HG02870 (cell line): ENCODE results near the gene HNF4A.

Experiments used
- ATAC-seq: cut with Tn5 transposase; IDR thresholded peaks from one replicate; pipeline ENCODE4 v1.9.1; 2021; ENCODE audit warnings: mild to moderate bottlenecking, moderate library complexity; ENCODE audit not compliant: unreplicated experiment

The HNF4A gene

GRCh38 chr20:44423480-44423879 is 68.0 kb downstream of the HNF4A start:
- no peak for ATAC-seq

- ATAC-seq, result no peak
These were observed 68.6 kb downstream of the HNF4A start for GRCh38 chr20:44424039-44424495.

DNA sequence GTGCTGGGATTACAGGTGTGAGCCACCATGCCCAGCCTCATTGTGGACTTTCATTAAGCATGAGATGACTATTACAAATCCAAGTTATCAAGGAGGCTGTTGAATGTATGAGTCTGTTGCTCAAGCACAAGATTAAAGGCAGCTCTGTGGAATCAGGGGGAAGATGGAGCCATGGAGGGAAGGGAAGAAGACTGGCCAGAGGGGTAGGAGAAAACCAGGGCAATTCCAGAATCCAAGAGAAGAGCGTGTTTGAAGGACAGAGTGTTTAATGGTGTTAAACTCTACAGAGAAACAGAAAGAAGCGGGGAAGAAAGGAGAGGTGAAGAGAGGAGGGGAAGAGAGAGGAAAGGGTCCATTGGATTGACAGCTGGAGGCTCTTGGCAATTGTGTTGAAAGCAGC is 70.4 kb downstream of the HNF4A start:
- ATAC-seq, result no peak

DNA sequence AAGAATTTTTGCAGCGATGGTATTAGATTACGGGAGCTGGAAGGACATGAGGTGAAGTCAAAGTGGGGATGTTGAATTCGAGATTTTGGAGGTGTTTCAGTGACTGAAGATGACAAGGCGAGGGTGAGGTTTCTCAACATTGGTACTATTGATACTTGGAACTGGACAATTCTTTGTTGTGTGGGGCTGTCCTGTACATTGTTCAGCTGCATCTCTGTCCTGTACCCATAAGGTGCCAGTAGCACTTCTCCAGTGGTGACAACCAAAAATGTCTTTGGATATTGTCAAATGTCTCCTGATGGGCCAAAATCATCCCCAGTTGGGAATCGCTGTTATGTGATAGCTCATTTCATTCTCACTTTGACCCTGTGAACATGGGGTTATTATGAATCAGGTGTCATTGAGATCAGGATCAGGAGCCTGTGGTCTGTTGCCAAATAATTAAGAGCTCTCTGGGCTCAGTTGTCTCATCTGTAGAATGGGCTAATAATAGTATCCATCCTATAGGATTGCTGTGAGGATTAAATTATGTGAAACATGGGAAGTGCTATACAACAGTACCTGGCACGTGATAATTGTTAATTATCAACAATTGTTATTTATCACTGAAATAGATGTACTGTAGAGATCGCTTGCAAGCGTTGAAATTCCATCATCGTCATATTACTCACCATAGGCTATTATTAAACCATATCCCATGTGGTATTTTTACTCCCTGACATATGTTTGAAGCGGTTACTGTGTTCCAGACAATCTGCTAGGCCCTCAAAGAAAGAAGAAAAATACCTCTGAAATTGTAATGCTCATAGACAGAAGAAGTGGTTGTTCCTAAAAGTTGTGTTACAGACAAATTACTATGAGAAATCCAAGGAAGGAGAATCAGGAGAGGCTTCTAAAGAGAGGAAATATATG is 71.6 kb downstream of the HNF4A start:
- ATAC-seq, result no peak

- ATAC-seq, result no peak
These were observed 72.3 kb downstream of the HNF4A start for GRCh38 chr20:44427804-44428173.

DNA sequence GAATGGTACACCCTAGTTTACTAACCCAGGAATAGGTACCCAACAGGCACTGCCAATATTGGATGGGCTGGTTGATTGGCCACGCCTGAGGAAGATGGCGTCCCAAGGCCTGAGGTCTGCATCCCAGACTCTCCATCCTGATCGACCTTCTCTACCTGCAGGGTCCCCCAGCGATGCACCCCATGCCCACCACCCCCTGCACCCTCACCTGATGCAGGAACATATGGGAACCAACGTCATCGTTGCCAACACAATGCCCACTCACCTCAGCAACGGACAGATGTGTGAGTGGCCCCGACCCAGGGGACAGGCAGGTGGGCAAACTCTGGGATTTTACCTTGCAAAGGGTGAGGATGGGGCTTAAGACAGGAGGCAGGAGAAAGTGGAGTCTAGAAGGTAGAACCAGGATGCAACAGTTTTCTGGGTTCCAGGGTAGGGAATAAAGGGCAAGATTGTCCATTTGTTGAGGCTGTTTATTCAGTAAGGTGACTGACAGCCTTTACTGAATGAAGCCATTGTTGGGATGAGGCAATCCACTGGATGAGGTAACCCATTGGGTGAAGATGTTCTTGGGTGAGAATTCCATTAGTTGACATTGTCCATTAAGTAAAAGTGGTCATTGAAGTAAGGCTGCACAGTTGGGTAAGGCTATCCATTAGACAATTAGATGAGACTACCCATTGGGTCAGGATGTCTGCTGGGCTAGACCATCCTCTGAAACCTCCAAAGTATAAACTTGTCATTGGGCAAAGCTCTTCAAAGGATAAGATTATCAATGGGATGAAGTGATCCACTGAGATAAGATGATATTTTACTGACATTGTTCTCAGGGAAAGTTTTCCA is 72.9 kb downstream of the HNF4A start:
- ATAC-seq, result no peak

DNA sequence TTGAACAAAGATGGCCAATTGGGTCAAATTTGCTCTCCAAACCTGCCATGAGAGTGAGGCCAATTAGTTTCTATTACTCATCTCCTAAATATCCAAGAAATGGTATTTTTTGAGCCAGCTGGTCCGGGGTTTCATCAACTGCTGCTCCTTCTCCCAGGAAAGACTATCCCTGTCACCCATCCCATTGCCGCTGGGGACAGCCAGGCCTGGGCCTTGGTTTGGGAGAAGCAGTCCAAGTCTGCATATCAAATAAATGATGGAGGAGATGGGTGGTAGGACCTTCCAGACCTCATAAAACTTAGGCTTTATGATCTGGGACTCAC is 73.5 kb downstream of the HNF4A start:
- ATAC-seq, result no peak

DNA sequence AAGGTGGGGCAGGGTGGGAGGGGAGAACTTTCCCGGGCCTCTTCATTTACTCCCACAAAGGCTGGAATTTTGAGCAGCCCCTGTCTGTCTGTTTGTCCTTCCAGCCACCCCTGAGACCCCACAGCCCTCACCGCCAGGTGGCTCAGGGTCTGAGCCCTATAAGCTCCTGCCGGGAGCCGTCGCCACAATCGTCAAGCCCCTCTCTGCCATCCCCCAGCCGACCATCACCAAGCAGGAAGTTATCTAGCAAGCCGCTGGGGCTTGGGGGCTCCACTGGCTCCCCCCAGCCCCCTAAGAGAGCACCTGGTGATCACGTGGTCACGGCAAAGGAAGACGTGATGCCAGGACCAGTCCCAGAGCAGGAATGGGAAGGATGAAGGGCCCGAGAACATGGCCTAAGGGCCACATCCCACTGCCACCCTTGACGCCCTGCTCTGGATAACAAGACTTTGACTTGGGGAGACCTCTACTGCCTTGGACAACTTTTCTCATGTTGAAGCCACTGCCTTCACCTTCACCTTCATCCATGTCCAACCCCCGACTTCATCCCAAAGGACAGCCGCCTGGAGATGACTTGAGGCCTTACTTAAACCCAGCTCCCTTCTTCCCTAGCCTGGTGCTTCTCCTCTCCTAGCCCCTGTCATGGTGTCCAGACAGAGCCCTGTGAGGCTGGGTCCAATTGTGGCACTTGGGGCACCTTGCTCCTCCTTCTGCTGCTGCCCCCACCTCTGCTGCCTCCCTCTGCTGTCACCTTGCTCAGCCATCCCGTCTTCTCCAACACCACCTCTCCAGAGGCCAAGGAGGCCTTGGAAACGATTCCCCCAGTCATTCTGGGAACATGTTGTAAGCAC is 74.1 kb downstream of the HNF4A start:
- no peak for ATAC-seq

GRCh38 chr20:44430270-44431065 is 75.0 kb downstream of the HNF4A start:
- ATAC-seq, result no peak

DNA sequence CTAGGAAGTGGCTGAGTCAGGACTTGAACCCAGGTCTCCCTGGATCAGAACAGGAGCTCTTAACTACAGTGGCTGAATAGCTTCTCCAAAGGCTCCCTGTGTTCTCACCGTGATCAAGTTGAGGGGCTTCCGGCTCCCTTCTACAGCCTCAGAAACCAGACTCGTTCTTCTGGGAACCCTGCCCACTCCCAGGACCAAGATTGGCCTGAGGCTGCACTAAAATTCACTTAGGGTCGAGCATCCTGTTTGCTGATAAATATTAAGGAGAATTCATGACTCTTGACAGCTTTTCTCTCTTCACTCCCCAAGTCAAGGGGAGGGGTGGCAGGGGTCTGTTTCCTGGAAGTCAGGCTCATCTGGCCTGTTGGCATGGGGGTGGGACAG is 75.6 kb downstream of the HNF4A start:
- no peak for ATAC-seq

DNA sequence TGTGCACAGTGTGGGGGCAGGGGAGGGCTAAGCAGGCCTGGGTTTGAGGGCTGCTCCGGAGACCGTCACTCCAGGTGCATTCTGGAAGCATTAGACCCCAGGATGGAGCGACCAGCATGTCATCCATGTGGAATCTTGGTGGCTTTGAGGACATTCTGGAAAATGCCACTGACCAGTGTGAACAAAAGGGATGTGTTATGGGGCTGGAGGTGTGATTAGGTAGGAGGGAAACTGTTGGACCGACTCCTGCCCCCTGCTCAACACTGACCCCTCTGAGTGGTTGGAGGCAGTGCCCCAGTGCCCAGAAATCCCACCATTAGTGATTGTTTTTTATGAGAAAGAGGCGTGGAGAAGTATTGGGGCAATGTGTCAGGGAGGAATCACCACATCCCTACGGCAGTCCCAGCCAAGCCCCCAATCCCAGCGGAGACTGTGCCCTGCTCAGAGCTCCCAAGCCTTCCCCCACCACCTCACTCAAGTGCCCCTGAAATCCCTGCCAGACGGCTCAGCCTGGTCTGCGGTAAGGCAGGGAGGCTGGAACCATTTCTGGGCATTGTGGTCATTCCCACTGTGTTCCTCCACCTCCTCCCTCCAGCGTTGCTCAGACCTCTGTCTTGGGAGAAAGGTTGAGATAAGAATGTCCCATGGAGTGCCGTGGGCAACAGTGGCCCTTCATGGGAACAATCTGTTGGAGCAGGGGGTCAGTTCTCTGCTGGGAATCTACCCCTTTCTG is 76.2 kb downstream of the HNF4A start:
- ATAC-seq, result no peak

- no peak for ATAC-seq
These were observed 77.4 kb downstream of the HNF4A start for GRCh38 chr20:44432618-44433577.

DNA sequence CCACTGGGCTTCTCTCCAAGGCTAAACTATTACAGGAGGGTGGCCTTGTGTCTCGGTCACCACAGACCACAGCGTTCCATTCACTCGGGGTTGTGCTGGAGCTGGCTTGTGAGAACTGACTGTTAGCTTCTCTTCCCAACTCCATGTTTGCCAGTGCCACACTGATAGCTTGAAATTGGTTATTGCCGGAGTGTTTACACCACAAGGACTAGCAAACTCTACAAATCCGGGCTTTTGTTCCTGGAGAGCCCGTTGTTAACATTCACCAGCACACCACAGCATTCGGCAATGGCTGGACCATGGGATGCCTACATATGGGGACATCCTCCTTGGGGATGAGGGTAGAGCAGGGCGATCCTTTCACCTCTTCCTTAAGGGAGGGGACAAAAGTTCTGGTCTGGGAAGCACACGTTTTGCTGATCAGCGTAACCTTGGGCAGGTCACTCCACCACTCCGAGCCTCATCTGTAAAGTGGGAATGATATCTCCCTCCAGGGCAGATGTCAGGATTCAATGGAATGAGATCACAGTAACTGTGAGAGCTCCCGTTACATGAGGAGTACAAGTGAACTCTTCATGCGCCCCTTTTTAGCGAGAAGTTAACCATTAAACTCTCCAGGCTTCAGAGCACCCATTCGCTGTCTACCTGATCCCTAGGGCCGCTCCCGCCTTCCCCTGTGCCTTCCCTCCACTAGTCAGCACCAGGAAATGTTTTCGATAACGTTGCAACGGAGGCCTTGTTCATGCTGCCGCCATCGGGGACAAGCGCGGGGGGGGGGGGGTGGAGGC is 78.4 kb downstream of the HNF4A start:
- no peak for ATAC-seq

DNA sequence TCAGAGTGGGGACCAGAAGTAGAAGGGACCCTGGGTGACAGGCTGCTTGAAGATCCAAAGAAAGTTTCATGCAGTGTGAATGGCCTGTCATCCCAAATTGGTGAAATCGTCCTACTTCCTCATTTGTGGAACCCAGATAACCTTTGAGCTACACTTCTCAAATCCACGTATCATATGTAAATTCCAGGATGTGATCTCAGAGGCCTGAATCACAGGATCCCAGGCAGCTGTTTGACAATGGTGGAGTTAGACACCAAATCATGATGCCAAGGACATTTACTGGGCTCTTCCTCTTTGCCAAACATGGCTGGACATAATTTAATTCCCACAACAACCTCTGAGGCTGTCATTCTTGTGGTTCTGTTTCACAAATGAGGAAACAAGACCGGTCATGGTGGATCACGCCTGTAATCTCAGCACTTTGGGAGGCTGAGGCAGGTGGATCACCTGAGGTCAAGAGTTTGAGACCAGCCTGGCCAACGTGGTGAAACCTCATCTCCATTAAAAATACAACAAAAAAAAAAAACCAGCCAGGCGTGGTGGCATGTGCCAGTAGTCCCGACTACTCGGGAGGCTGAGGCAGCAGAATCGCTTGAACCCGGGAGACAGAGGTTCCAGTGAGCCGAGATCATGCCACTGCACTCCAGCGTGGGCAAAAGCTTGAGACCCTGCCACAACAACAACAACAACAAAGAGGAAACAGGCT is 80.3 kb downstream of the HNF4A start:
- no peak for ATAC-seq

- ATAC-seq, result no peak
These were observed 80.9 kb downstream of the HNF4A start for GRCh38 chr20:44436393-44436792.

- no peak for ATAC-seq
These were observed 82.0 kb downstream of the HNF4A start for GRCh38 chr20:44437497-44437896.

GRCh38 chr20:44438782-44439181 is 83.3 kb downstream of the HNF4A start:
- ATAC-seq, result no peak
